H9 (cell line): ENCODE data around the gene HAGHL. TPM values are rescaled to one million over a fixed set of nuclear protein-coding genes. Genes with fewer than 3 reads are reported as not detected.

Experiments
- DNase-seq: peaks from one replicate; pipeline ENCODE4 v3.0.0-alpha.2; 2017
- H2AFZ ChIP-seq: one replicate; pipeline ENCODE4 v1.6.1; 2013; ENCODE audit warnings: mild to moderate bottlenecking, low read length, control low read depth, moderate library complexity
- H2AK5ac ChIP-seq: 2 replicates; pipeline ENCODE4 v1.6.1; 2013; ENCODE audit warnings: low read length, control low read depth, mixed read lengths; ENCODE audit not compliant: insufficient read length
- H2BK120ac ChIP-seq: one replicate; pipeline ENCODE4 v1.6.1; 2013; ENCODE audit warnings: low read depth, mild to moderate bottlenecking, low read length, control low read depth, inconsistent platforms; ENCODE audit not compliant: poor library complexity, severe bottlenecking
- H2BK12ac ChIP-seq: 2 replicates; pipeline ENCODE4 v1.6.1; 2013; ENCODE audit warnings: low read length, control low read depth, mixed read lengths, low read depth; ENCODE audit not compliant: insufficient read length
- H2BK15ac ChIP-seq: 2 replicates; pipeline ENCODE4 v1.6.1; 2013; ENCODE audit warnings: low read depth, low read length, control low read depth
- H2BK20ac ChIP-seq: one replicate; pipeline ENCODE4 v1.6.1; 2013; ENCODE audit warnings: low read depth, mild to moderate bottlenecking, low read length, control low read depth, inconsistent platforms; ENCODE audit not compliant: poor library complexity, severe bottlenecking
- H2BK5ac ChIP-seq: 2 replicates; pipeline ENCODE4 v1.6.1; 2013; ENCODE audit warnings: low read length, control low read depth, mixed read lengths; ENCODE audit not compliant: insufficient read length
- H3K14ac ChIP-seq: 2 replicates; pipeline ENCODE4 v1.6.1; 2013; ENCODE audit warnings: low read length, control low read depth; ENCODE audit not compliant: insufficient read depth
- H3K18ac ChIP-seq: 2 replicates; pipeline ENCODE4 v1.6.1; 2013; ENCODE audit warnings: low read depth, mild to moderate bottlenecking, mixed read lengths, low read length, control low read depth; ENCODE audit not compliant: insufficient read length
- H3K23ac ChIP-seq: 2 replicates; pipeline ENCODE4 v1.6.1; 2013; ENCODE audit warnings: low read length, control low read depth, mixed read lengths, low read depth; ENCODE audit not compliant: insufficient read length
- H3K23me2 ChIP-seq: 2 replicates; pipeline ENCODE4 v1.6.1; 2013; ENCODE audit warnings: low read depth, mild to moderate bottlenecking, mixed read lengths, low read length, control low read depth; ENCODE audit not compliant: insufficient read length, poor library complexity, severe bottlenecking
- H3K27ac ChIP-seq: 2 replicates; pipeline ENCODE4 v1.5.1; 2013; ENCODE audit warnings: low read length, control low read depth, mixed read lengths, low read depth; ENCODE audit not compliant: insufficient read length
- H3K27me3 ChIP-seq: 2 replicates; pipeline ENCODE4 v1.6.1; 2013; ENCODE audit warnings: low read length, control low read depth, inconsistent platforms; ENCODE audit not compliant: insufficient read depth
- H3K4ac ChIP-seq: 2 replicates; pipeline ENCODE4 v1.6.1; 2013; ENCODE audit warnings: low read depth, mild to moderate bottlenecking, control low read depth, inconsistent platforms, low read length, moderate library complexity
- H3K4me1 ChIP-seq: 2 replicates; pipeline ENCODE4 v1.6.1; 2013; ENCODE audit warnings: low read length, control low read depth, inconsistent platforms; ENCODE audit not compliant: insufficient read depth
- H3K4me2 ChIP-seq: 2 replicates; pipeline ENCODE4 v1.6.1; 2013; ENCODE audit warnings: low read length, control low read depth, mixed read lengths; ENCODE audit not compliant: insufficient read length, insufficient read depth
- H3K56ac ChIP-seq: 2 replicates; pipeline ENCODE4 v1.6.1; 2013; ENCODE audit warnings: low read depth, mild to moderate bottlenecking, mixed read lengths, low read length, control low read depth; ENCODE audit not compliant: insufficient read length
- H3K79me1 ChIP-seq: 2 replicates; pipeline ENCODE4 v1.6.1; 2013; ENCODE audit warnings: low read depth, mild to moderate bottlenecking, moderate library complexity, low read length, control low read depth, inconsistent platforms; ENCODE audit not compliant: insufficient read depth, poor library complexity, severe bottlenecking
- H3K79me2 ChIP-seq: 2 replicates; pipeline ENCODE4 v1.6.1; 2013; ENCODE audit warnings: low read length, control low read depth, inconsistent platforms; ENCODE audit not compliant: insufficient read depth
- H3K9ac ChIP-seq: 2 replicates; pipeline ENCODE4 v1.6.1; 2013; ENCODE audit warnings: low read length, control low read depth, mixed read lengths; ENCODE audit not compliant: insufficient read length; ENCODE audit errors: extremely low read depth
- H3K9me3 ChIP-seq: one replicate; pipeline ENCODE4 v1.6.1; 2013; ENCODE audit warnings: low read depth, low read length, inconsistent platforms; ENCODE audit not compliant: control insufficient read depth
- H3T11ph ChIP-seq: one replicate; pipeline ENCODE4 v1.6.1; 2013; ENCODE audit warnings: mild to moderate bottlenecking, low read length, control low read depth, inconsistent platforms
- H4K20me1 ChIP-seq: one replicate; pipeline ENCODE4 v1.6.1; 2013; ENCODE audit not compliant: control insufficient read depth, insufficient read length, insufficient read depth
- H4K5ac ChIP-seq: 2 replicates; pipeline ENCODE4 v1.6.1; 2013; ENCODE audit warnings: low read depth, mild to moderate bottlenecking, mixed read lengths, low read length, control low read depth; ENCODE audit not compliant: insufficient read length
- H4K8ac ChIP-seq: replicated peaks from 2 replicates; pipeline ENCODE4 v1.6.1; 2013; ENCODE audit warnings: low read length, control low read depth, mixed read lengths, low read depth; ENCODE audit not compliant: insufficient read length
- H4K91ac ChIP-seq: 2 replicates; pipeline ENCODE4 v1.6.1; 2013; ENCODE audit warnings: low read depth, mild to moderate bottlenecking, moderate library complexity, mixed read lengths, low read length, control low read depth; ENCODE audit not compliant: insufficient read length
- H3K27ac Mint-ChIP-seq, 3 experiments: 2 replicates in 2 of 3; 3 replicates in 1 of 3; pipeline ENCODE4 v1.8.0; 2020 to 2021; ENCODE audit warnings: mixed read lengths in 3 of 3, mild to moderate bottlenecking in 1 of 3, moderate library complexity in 1 of 3
- H3K27me3 Mint-ChIP-seq: 2 replicates; pipeline ENCODE4 v1.8.0; 2021; ENCODE audit warnings: low read depth, mild to moderate bottlenecking, moderate library complexity, mixed read lengths
- H3K36me3 Mint-ChIP-seq, 3 experiments: 2 replicates in 2 of 3; 3 replicates in 1 of 3; pipeline ENCODE4 v1.8.0; 2020 to 2021; ENCODE audit warnings: low read depth in 3 of 3, mixed read lengths in 3 of 3; ENCODE audit not compliant: insufficient read depth in 1 of 3
- H3K4me1 Mint-ChIP-seq, 2 experiments: 2 replicates each; pipeline ENCODE4 v1.8.0; 2020; ENCODE audit warnings: mixed read lengths in 2 of 2
- H3K4me3 Mint-ChIP-seq, 2 experiments: 2 replicates in 1 of 2; 3 replicates in 1 of 2; pipeline ENCODE4 v1.8.0; 2020 to 2021; ENCODE audit warnings: mild to moderate bottlenecking in 2 of 2, mixed read lengths in 2 of 2, moderate library complexity in 1 of 2
- H3K9me3 Mint-ChIP-seq, 2 experiments: 2 replicates in 1 of 2; 3 replicates in 1 of 2; pipeline ENCODE4 v1.8.0; 2020; ENCODE audit warnings: mild to moderate bottlenecking in 2 of 2, mixed read lengths in 2 of 2, moderate library complexity in 1 of 2
- CTCF ChIP-seq: fragments of 200-600 bp; sonication (generic); conservative IDR thresholded peaks from 3 replicates; pipeline ENCODE4 v1.8.0; 2021; ENCODE audit warnings: antibody characterized with exemption, mild to moderate bottlenecking
- WGBS: extraction: QIAGEN DNeasy Blood & Tissue Kit; methylation state at CpG from one replicate; pipeline ENCODE4 v1.1.7; 2013; ENCODE audit warnings: missing lambda C conversion rate, low lambda C conversion rate, mixed read lengths; ENCODE audit not compliant: insufficient read length; ENCODE audit errors: extremely low coverage; 5-methylcytosine and 5-hydroxymethylcytosine counted together
- total RNA-seq: library from RNA; stranded (reverse); gene quantifications from 2 replicates; pipeline ENCODE4 v1.2.1, GENCODE V29; 2021

The HAGHL gene
- total RNA-seq, 1 experiment from 2014 or later = 25.2 TPM

GRCh38 chr16:764848-765487 lies 38.1 kb downstream of the HAGHL start:
- Histone ChIP-seq H3K14ac (no peak overlapping the region), H3K79me2 (no peaks in the 10 kb centered on the region), H3K18ac (no peak overlapping the region), H3K4me2 (no peak overlapping the region), H2BK15ac (no peak overlapping the region), H4K91ac (no peak overlapping the region), H2AFZ (no peak overlapping the region), H3K9me3 (no peaks in the 10 kb centered on the region), H3K23ac (no peak overlapping the region), H2BK120ac (no peak overlapping the region), H3K4me1 (no peaks in the 10 kb centered on the region), H3K4ac (no peak overlapping the region), H4K5ac (no peak overlapping the region), H4K8ac (no peak overlapping the region), H3K79me1 (no peaks in the 10 kb centered on the region), H2AK5ac (no peak overlapping the region), H4K20me1 (no peaks in the 10 kb centered on the region), H3K27me3 (no peaks in the 10 kb centered on the region), H3K9ac (no peak overlapping the region), H2BK20ac (no peak overlapping the region), H2BK5ac (no peak overlapping the region), H3K56ac (no peak overlapping the region), H3T11ph (no peak overlapping the region), H2BK12ac (no peak overlapping the region), H3K23me2 (no peaks in the 10 kb centered on the region), H3K27ac (no peak overlapping the region)
- DNase-seq = no peak
- no peaks in the 10 kb centered on the region for H3K9me3 Mint-ChIP-seq
- WGBS = no CpG with 5 or more reads among the region's 38 CpGs
- H3K4me1 Mint-ChIP-seq = peaks cover 0 to 5% of the 10 kb centered on the region in 2 experiments; a peak in 2 of 4 replicates
- TF ChIP-seq CTCF = no peak
- peaks cover 3% of the 10 kb centered on the region for H3K27me3 Mint-ChIP-seq
- H3K27ac Mint-ChIP-seq = no peak overlapping the region; a peak in 1 of 7 replicates
- H3K4me3 Mint-ChIP-seq = no peak overlapping the region
- H3K36me3 Mint-ChIP-seq = no peaks in the 10 kb centered on the region
